HG03521 (cell line): ENCODE results near the gene C1orf210.

Experiments used
- ATAC-seq: cut with Tn5 transposase; IDR thresholded peaks from one replicate; pipeline ENCODE4 v1.9.1; 2021; ENCODE audit warnings: mild to moderate bottlenecking, moderate library complexity; ENCODE audit not compliant: unreplicated experiment

C1orf210 gene

DNA sequence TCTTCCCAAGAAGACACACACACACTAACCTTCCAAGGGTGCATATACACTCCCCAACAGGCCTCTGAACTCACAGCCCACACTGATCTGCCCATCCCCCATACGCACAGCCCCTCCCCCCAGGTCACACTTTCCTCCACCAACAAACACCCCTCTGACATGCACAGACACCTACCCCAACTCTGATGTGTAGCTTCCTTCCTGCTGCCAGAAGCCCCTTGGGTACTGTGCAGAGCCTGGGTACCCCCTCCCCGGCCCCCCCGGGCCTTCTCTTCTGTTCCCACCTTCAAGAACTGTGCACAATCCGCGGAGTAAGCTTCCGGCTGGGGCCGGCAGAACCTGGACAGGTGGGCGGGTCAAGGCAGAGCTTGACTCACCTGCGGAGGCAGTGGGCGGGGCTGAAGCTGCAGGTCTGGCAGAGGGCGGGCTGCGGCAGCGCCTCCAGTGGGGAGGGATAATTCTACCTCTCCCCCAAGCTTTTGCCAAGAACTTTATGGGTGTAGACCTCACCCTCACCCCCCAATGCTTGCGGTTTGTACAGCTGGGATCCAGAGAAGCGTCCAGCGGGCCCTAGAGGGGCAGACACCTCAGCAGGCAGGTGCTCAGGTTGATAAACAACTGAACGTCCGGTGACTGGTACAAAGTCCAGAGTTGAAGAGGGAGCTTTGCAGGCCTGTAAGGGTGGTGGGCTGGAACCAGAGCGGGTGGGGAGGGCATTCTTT is at the start of gene C1orf210:
TSS of gene C1orf210 (minus strand) at position 313 of the 722 bp plus-strand sequence. CDS start 2,311 bp downstream, outside the sequence.
- ATAC-seq = no peak

DNA sequence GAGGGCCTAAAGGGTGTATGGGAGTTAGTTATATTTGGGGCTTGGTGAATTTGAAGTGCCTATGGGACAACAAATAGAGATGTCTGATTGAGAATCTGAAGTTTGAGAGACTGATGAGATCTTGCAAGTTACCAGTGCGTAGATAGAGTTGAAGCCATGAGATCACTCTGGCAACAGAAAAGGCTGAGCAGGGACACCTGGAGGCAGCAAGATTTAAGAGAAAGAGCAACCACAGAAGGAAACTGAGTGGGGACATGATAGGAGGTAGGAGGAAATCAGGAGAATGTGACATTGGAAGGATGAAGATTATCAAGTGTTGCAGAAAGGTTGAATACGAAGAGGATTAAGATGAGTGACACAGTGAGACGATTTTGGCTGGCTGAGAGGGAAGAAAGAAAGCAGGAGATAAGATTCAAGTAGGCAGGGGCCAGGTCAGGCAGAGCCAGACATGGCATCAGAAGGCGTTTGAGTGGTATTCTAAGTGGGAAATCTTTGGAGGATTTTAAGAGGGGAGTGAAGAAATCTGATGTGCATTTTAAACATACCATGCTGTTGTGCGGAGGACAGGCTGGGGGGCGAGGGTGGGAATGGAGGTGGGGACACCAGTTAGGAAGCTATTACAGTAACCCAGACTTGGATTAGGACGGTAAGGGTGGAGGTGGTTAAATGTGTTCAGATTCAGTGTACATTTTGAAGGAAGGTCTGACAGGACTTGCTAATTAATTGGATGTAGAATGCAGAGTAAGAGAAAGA is 49.2 kb upstream of the C1orf210 start:
- no peak for ATAC-seq

DNA sequence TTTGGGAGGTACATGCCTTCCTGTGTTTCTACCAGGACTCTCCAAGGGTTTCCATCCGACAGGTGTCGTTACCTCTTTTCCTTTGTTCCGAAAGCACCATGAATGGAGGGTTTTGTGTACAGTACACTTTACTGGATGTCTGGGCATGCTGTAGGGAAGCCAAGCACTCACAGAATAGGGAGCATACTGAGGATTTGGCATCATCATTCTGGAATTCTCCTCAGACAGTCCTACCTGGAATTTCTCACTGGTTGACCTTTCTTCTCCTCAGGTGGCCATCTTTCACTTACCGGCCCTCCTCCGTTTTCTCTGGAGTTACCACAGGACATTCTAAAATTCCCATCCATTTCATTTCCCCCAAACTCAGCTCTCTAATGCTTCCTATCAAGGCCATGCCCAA is 46.3 kb upstream of the C1orf210 start:
- ATAC-seq = no peak

DNA sequence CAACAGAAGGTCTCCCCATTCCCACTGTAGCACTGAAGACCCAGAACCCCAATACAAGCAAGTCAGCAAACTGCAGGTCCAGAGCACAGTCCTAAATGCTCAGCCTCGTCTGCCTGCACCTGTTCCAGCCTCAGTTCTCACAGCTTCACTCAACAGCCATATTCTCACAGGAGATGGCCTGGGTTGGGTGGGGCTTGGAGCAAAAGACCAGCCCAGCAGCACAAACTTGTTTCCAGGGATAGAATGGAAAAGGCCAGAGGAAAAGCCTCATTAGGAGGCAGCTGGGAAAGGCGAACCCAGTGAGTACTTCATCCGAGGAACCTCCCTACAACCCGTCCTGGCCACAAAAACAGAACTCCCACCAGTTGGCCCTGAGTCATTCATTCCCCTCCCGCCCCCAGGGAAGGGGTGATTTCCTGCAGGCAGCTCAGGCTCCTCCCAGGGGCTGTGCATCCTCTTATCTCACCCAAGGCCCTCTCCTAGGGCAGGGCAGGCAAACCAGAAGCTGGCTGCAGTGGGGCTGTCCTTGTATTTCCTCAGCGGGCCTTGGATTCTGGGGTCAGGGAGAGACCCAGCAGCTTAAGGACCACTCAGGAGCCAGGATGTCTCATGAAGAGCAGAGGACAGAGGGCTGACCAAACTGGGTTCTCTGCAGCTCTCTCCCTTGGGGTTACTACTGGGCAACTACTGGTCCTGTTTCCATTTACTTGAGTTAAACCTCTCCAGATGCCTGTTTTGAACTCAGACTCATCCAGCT is 44.8 kb upstream of the C1orf210 start:
- ATAC-seq = no peak

DNA sequence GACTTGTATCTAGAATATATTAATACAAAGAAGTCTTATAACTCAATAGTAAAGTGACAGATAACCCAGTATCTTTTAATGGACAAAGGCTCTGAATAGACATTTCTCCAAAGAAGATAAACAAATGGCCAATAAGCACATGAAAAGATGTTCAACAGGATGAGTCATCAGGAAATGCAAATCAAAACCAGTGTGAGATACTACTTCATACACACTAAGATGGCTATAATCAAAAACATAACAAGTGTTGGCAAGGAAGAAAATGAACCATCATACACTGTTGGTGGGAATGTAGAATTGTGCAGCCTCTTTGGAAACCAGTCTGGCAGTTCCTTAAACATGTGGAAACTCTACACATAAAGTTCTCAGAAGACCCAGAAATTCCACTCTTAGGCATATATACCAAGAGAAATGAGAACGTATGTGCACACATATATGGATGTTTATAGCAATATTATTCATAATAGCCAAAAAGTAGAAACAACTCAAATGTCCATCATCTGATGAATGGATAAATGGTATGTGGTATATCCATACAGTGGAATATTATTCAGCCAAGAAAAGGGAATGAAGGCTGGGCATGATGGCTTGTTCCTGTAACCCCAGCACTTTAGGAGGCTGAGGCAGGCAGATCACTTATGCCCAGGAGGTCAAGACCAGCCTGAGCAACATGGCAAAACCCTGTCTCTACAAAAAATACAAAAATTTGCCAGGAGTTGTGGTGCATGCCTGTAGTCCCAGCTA is 42.3 kb upstream of the C1orf210 start:
- ATAC-seq = no peak

DNA sequence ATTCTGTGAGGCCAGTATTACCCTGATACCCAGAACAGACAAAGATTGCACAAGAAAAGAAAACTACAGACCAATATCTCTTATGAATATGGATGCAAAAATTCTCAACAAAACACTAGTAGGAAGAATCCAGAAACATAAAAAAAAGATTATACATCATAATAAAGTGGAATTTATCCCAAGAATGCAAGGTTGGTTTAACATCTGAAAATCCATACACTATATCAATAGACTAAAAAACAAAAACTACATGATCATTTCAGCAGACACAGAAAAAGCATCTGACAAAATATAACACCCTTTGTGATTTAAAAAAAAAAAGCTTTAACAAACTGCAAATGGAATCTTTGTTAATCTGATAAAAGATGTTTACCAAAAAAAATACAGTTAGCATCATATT is 40.0 kb upstream of the C1orf210 start:
- ATAC-seq = no peak

DNA sequence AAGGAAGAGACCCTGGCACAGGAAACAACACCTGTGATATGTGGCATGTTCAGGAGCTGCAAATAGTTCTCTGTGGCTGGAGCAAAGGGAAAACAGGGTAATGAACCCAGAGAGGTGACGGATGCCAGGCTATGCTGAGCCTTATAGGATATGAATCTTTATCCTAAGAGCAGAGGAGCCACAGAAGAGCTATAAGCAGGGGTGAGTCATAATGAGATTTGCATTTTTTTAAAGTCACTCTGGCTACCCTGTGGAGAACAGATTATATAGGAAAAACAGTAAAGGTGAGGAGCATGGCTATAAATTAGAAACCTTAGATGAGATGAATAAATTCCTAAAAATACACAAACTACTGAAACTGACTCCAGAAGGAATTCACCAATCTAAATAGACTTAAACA is 39.4 kb upstream of the C1orf210 start:
- no peak for ATAC-seq

DNA sequence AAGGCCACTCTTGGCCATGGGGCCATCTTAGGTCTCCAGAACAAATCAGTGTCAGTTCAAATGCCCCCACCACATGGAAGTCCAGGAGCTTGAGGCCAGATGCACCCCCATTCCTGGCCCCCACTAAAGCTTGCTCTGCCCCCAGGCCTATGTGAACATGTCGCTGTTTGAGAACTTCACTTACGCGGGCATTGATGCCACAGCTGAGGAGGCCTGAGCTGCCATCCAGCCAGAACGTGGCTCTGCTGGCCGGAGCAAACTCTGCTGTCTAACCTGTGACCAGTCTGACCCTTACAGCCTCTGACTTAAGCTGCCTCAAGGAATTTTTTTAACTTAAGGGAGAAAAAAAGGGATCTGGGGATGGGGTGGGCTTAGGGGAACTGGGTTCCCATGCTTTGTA is 37.1 kb upstream of the C1orf210 start:
- ATAC-seq = no peak

- ATAC-seq = no peak
Measured at GRCh38 chr1:43321331-43321891, 36.0 kb upstream of the C1orf210 start.

DNA sequence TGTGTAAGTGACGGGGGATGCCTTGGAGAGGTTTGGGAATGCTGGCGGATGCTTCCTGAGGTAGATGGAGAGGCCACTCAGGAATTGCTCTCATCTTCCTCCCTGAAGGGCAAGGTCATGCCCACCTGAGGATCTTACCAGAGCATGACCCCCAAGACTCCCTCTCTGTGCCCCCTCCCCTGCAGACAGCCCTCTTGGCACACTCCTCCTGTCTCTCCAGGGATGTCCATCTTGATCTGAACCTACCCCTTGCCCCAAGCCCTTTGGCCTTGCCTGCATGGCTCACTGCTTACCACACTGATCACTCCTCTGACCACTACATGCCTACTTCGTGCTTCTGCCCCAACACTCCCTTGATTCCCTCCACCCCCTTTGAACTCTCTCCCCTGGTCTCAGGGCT is 34.4 kb upstream of the C1orf210 start:
- no peak for ATAC-seq

- ATAC-seq = no peak
Measured at GRCh38 chr1:43319288-43319687, 33.9 kb upstream of the C1orf210 start.

- no peak for ATAC-seq
Measured at GRCh38 chr1:43318831-43319230, 33.5 kb upstream of the C1orf210 start.

DNA sequence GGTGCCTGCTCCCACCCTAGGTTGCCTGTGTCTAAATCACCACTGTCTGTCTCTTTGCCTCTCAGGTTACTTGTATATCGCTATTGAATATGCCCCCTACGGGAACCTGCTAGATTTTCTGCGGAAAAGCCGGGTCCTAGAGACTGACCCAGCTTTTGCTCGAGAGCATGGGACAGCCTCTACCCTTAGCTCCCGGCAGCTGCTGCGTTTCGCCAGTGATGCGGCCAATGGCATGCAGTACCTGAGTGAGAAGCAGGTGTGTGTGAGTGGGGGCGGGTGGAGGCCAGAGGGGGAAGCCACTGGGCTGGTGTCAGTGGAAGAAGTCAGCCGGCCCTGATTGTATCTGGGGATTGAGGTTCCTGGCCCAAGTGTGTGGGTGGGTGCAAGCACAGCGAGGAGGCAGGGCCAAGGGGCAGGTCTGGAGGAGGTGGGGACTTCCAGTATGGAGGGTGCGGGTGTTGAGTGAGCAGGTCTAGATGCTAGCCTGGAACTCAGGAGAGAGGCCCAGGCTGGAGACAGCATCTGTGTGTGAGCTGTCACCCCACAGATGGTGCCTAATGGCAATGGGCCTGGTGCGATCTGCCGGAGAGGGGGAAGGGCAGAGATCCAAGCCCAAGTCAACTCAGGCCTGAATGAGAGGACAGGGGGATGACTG is 32.6 kb upstream of the C1orf210 start:
- ATAC-seq = no peak

- no peak for ATAC-seq
Measured at GRCh38 chr1:43316738-43317520, 31.5 kb upstream of the C1orf210 start.

- ATAC-seq = no peak
Measured at GRCh38 chr1:43315963-43316737, 30.8 kb upstream of the C1orf210 start.

- ATAC-seq = no peak
Measured at GRCh38 chr1:43315481-43315880, 30.1 kb upstream of the C1orf210 start.

DNA sequence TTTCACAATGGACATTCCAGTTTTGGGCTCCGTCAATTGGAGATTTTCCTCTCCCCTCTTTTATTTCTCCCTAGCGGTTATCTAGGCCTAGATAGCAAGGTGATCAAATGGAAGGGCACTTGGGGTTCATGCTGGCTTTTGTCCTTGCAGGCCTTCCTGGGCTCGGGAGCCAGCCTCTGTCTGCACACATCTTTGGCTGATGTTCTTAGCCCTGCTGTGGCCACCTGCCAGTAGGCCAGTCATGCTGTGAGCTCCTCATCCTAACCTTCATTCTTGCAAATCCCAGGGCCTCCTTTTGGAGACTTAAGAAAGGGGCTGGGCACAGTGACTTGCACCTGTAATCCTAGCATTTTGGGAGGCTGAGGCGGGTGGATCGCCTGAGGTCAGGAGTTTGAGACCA is 28.9 kb upstream of the C1orf210 start:
- no peak for ATAC-seq

DNA sequence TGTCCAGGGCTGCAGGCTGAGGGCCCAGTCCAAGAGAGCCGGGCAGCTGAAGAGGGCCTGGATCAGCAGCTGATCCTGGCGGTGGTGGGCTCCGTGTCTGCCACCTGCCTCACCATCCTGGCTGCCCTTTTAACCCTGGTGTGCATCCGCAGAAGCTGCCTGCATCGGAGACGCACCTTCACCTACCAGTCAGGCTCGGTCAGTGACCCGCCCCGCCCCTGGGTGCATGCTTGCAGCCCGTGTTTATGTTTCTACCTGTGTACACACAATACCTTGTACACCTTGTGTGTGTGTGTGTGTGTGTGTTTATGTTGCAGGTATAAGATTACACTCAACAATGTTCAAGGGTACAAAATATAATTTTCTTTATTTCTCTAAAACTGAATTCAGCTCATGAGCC is 28.4 kb upstream of the C1orf210 start:
- no peak for ATAC-seq
